K562 (cell line): ENCODE measurements around the gene PTK6. TPM values are rescaled to one million over a fixed set of nuclear protein-coding genes. Genes with fewer than 3 reads are reported as not detected.
A peak's percentile ranks its signal among the peaks of the same experiment; 100 is the strongest.

Source experiments
- ATF7 ChIP-seq: fragments of 450-650 bp; IDR thresholded peaks from 2 replicates; pipeline ENCODE4 v1.7.1; 2014; ENCODE audit warnings: mild to moderate bottlenecking, moderate library complexity
- ELF1 ChIP-seq: fragments of 200-800 bp; sonication (Bioruptor generic); IDR thresholded peaks from 2 replicates; pipeline ENCODE4 v1.6.1; 2016; ENCODE audit warnings: missing genetic modification characterization, missing compliant biosample characterization
- ETS2 ChIP-seq: IDR thresholded peaks from 2 replicates; pipeline ENCODE4 v1.6.1; 2016; ENCODE audit warnings: borderline replicate concordance, missing genetic modification characterization, mild to moderate bottlenecking, moderate library complexity, missing compliant biosample characterization; ENCODE audit not compliant: poor library complexity, severe bottlenecking
- ZBED1 ChIP-seq: IDR thresholded peaks from 2 replicates; pipeline ENCODE4 v1.6.1; 2014
- ZNF121 ChIP-seq: sonication (generic); formaldehyde crosslinking; conservative IDR thresholded peaks from 2 replicates; pipeline ENCODE4 v1.8.0; 2022; ENCODE audit warnings: missing genetic modification reagents
- polyA plus RNA-seq, 8 experiments: library from polyadenylated mRNA; depleted of rRNA in 4 of 8; stranded (reverse) in 5 of 8; unstranded in 3 of 8; fragments of >200 nt; fragmentation: Nextera tagmentation in 2 of 8; fragmentation: Illumina TruSeq in 1 of 8; extraction: Ambion mirVana in 2 of 8; extraction: Trizol in 1 of 8; gene quantifications; 2 replicates each; pipeline versions ENCODE4 v1.2.1 to v1.2.3, GENCODE V29; 2011 to 2014; ENCODE audit warnings: inconsistent platforms in 1 of 8, missing spikeins in 1 of 8
- total RNA-seq, 7 experiments: library from RNA; depleted of rRNA in 6 of 7; stranded (reverse); fragments of >200 nt in 6 of 7; fragmentation: Illumina TruSeq in 2 of 7; extraction: Trizol in 2 of 7; gene quantifications; 2 replicates each; pipeline versions ENCODE4 v1.2.1 to v1.2.3, GENCODE V29; 2011 to 2021; ENCODE audit warnings: low replicate concordance in 1 of 7
- TF ChIP-seq, protein P1 (sequence below): fragments of 450-650 bp; IDR thresholded peaks from 2 replicates; pipeline ENCODE4 v1.6.1; 2016; ENCODE audit warnings: low read depth
- TF ChIP-seq, protein P2 (sequence below): sonication (generic); formaldehyde crosslinking; IDR thresholded peaks from 2 replicates; pipeline ENCODE4 v1.8.0; 2022; ENCODE audit warnings: mild to moderate bottlenecking, missing genetic modification reagents
- TF ChIP-seq, protein P3 (sequence below): sonication (generic); formaldehyde crosslinking; IDR thresholded peaks from 2 replicates; pipeline ENCODE4 v1.9.0; 2022; ENCODE audit warnings: mild to moderate bottlenecking, missing genetic modification reagents
- TF ChIP-seq, protein P4 (sequence below): fragments of 450-650 bp; IDR thresholded peaks from 2 replicates; pipeline ENCODE4 v1.6.1; 2016; ENCODE audit warnings: mild to moderate bottlenecking
- TF ChIP-seq, protein P5 (sequence below): sonication (generic); formaldehyde crosslinking; IDR thresholded peaks from 2 replicates; pipeline ENCODE4 v1.8.0; 2022; ENCODE audit warnings: missing genetic modification reagents, mild to moderate bottlenecking, borderline replicate concordance

Gene PTK6
- total and polyA plus RNA-seq, 9 of the 15 experiments (the other 6 are each of a cell fraction or from before 2014, with no cell fraction given), result 0.07 TPM; not detected in 8

DNA sequence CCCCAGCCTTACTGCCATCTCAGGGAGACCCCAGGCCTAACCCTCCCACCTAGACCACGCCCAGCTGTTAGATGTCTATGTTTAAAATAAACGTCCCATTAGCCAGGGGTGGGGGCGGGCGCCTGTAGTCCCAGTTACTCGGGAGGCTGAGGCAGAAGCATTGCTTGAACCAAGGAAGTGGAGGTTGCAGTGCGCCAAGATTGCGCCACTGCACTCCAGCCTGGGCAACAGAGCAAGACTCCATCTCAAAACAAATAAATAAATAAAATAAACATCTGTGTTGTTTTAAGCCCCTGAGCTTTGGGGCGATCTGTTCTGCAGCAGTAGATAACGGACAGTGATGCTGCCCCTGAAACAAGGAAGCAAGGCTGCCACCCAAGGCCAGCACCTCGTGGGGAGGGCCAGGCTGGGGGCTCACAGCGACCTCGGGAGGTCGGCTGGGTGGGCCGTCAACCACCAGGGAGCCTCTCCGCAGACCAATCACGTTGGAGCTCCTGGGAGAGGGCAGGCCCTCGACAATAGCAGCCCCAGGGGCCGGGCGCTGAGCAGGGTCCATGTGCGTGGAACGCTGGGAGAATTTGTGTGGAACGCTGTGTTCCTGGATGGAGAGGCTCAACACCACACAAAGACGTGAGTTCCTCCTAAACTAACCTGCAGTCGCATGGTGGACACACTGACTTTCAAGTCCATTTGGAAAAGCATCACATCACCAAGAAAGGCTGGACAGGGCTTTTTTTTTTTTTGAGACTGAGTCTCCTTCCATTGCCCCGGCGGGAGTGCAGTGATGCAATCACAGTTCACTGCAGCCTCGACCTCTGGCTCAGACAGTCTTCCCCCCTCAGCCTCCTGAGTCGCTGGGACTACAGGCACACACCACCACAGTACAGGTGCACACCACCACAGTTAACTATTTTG is 37.9 kb upstream of the PTK6 start (continued):
- TF ChIP-seq, protein P1, sequence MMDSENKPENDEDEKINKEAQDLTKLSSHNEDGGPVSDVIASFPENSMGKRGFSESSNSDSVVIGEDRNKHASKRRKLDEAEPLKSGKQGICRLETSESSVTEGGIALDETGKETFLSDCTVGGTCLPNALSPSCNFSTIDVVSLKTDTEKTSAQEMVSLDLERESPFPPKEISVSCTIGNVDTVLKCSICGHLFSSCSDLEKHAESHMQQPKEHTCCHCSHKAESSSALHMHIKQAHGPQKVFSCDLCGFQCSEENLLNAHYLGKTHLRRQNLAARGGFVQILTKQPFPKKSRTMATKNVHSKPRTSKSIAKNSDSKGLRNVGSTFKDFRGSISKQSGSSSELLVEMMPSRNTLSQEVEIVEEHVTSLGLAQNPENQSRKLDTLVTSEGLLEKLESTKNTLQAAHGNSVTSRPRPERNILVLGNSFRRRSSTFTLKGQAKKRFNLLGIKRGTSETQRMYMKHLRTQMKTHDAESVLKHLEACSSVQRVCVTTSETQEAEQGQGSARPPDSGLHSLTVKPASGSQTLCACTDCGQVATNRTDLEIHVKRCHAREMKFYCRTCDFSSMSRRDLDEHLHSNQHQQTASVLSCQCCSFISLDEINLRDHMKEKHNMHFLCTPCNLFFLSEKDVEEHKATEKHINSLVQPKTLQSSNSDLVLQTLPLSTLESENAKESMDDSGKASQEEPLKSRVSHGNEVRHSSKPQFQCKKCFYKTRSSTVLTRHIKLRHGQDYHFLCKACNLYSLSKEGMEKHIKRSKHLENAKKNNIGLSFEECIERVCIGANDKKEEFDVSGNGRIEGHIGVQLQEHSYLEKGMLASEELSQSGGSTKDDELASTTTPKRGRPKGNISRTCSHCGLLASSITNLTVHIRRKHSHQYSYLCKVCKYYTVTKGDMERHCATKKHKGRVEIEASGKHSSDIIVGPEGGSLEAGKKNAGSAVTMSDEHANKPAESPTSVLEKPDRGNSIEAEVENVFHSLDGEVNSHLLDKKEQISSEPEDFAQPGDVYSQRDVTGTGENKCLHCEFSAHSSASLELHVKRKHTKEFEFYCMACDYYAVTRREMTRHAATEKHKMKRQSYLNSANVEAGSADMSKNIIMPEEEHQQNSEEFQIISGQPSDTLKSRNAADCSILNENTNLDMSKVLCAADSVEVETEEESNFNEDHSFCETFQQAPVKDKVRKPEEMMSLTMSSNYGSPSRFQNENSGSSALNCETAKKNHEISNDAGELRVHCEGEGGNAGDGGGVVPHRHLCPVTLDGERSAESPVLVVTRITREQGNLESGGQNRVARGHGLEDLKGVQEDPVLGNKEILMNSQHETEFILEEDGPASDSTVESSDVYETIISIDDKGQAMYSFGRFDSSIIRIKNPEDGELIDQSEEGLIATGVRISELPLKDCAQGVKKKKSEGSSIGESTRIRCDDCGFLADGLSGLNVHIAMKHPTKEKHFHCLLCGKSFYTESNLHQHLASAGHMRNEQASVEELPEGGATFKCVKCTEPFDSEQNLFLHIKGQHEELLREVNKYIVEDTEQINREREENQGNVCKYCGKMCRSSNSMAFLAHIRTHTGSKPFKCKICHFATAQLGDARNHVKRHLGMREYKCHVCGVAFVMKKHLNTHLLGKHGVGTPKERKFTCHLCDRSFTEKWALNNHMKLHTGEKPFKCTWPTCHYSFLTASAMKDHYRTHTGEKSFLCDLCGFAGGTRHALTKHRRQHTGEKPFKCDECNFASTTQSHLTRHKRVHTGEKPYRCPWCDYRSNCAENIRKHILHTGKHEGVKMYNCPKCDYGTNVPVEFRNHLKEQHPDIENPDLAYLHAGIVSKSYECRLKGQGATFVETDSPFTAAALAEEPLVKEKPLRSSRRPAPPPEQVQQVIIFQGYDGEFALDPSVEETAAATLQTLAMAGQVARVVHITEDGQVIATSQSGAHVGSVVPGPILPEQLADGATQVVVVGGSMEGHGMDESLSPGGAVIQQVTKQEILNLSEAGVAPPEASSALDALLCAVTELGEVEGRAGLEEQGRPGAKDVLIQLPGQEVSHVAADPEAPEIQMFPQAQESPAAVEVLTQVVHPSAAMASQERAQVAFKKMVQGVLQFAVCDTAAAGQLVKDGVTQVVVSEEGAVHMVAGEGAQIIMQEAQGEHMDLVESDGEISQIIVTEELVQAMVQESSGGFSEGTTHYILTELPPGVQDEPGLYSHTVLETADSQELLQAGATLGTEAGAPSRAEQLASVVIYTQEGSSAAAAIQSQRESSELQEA, result no peak
- TF ChIP-seq, protein P2, sequence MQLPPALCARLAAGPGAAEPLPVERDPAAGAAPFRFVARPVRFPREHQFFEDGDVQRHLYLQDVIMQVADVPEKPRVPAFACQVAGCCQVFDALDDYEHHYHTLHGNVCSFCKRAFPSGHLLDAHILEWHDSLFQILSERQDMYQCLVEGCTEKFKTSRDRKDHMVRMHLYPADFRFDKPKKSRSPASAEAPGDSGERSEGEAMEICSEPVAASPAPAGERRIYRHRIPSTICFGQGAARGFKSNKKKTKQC (CRISPR knock-in tag), result no peak
- TF ChIP-seq, protein P3, sequence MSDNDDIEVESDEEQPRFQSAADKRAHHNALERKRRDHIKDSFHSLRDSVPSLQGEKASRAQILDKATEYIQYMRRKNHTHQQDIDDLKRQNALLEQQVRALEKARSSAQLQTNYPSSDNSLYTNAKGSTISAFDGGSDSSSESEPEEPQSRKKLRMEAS (CRISPR knock-in tag), result no peak; the same call in 1 of the 2 replicates
- TF ChIP-seq ELF1 (tag) (no peak), ATF7 (peak; percentile 66), ZBED1 (no peak), ZNF121 (peak; percentile 57; the same call in 1 of the 2 replicates), ETS2 (tag) (no peak)
- TF ChIP-seq, protein P4, sequence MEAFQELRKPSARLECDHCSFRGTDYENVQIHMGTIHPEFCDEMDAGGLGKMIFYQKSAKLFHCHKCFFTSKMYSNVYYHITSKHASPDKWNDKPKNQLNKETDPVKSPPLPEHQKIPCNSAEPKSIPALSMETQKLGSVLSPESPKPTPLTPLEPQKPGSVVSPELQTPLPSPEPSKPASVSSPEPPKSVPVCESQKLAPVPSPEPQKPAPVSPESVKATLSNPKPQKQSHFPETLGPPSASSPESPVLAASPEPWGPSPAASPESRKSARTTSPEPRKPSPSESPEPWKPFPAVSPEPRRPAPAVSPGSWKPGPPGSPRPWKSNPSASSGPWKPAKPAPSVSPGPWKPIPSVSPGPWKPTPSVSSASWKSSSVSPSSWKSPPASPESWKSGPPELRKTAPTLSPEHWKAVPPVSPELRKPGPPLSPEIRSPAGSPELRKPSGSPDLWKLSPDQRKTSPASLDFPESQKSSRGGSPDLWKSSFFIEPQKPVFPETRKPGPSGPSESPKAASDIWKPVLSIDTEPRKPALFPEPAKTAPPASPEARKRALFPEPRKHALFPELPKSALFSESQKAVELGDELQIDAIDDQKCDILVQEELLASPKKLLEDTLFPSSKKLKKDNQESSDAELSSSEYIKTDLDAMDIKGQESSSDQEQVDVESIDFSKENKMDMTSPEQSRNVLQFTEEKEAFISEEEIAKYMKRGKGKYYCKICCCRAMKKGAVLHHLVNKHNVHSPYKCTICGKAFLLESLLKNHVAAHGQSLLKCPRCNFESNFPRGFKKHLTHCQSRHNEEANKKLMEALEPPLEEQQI, result no peak
- TF ChIP-seq, protein P5, sequence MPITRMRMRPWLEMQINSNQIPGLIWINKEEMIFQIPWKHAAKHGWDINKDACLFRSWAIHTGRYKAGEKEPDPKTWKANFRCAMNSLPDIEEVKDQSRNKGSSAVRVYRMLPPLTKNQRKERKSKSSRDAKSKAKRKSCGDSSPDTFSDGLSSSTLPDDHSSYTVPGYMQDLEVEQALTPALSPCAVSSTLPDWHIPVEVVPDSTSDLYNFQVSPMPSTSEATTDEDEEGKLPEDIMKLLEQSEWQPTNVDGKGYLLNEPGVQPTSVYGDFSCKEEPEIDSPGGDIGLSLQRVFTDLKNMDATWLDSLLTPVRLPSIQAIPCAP, result no peak
